NCI-H1092 treated with DMSO at 0.1 percent for 48 hours (cell line): Measurements from ENCODE around the gene MRGPRF.
"Not testable (repeated sequence)": the region's sequence is repeated elsewhere in the genome, so short reads cannot be mapped to it uniquely, and the experiment has no call there.

Experiments used
- DNase-seq: peaks from one replicate; lab custom pipeline; 2025; lab: John Stamatoyannopoulos, UW

MRGPRF gene

DNA sequence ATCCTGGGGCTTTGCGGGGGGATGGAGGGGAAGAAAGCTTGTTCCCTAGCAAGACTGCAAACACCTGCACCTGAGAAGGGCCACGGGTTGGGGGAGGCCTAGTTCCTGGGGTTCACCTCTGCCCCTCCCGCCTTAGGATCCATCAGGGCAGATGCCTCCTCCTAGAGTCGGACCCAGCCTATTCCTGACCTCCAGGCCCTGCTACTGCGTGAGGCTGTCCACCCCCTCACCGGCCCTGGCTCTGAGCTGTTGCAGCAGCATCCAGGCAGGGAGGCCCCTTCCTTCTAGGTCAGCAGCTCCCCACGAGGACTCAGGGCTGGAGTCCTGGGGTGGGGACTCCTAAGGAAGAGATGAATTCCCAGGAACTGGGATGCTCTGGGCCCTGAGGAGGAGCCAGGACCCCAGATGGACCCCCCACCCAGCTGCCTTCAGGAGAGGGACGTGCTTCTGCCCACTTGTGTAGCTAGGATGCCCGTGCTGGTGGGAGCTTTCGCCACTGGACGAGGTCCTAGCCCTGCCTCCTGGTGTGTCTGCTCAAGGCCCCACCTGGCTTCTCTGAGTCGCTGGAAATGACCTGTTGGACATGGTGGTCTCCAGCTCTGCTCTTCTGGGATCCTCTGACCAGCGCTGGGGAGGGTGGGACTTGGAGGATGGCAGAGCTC is 10.3 kb downstream of the MRGPRF start:
- DNase-seq: no peak

DNA sequence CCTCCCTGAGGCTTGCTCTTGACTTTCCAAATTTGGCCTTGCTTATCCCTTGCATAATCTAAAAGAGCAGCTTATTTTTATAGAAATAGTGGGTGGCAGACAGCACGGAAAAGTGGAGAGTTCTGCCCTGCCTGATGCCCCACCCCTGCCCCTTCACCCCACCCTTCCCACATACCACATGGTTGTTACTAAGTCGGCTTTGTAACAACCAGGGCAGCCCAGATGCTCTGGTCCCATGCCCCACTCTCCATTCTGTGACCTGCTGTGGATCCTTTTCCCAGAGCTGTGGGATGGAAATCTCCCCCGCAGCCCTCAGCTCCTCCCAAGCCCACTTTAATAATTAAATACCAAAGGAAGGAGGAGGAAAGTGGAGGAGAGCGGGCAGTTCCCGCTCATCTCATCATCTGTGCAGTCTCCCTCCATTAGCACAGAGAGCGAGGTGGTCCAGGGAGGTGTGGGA is 10.9 kb downstream of the MRGPRF start:
- no peak for DNase-seq

DNA sequence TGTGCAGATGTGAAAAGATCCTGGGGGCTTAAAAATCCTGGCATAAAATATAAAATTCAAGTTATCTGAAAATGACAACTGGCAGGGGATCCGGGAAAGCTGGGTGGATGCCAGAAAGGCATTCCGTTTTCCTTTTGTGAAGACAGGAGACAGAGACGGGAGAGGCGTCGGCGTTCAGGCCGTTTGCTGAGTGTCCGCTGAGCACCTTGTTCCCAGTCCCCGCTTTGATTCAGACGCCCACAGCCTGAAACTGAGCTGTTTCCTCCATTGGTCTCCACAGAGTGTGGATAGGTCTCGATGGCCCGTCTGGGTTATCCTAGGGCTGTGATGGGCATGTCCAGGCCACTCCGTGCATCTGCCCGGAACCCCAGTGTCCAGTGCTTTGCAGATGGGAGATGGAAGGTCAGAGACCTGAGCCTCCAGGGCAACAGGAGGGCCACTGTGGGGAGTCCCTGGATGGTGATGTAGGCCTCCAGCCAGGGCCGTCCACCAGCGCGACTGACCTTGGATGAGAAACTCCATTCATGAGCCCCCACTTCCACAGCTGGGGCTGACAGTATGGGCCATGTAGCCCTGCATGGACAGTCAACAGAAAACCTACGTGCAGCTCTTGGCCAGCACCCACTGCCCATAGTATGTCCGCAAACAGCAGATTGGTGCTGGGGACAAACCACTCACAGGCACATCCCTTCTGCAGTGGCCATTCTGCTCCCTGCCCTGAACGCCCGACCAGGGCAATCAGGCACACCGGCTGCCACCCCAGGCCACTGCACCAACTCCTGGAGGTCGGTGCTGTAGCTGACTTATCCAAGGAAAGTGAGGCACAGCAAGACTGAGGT is 11.6 kb downstream of the MRGPRF start:
- DNase-seq: no peak

DNA sequence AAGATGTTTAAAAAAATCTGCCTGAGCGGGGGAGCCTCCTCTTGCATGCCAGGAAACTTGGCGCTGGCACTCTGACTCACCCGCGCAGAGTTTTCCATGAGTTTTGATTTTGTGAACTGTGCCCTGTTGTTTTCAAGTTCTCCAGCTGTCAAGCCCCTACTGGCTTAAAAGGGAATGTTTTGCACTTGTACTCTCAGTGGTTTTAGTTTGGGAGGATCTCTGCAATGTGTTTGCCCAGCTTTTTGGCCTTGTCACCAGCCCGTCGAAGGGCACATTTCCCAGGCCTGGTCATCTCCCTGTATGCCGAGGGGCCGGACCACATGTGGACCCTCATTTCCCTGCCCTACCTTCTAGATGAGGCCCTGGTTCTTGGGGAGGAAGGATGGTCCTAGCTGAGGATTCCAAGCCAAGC is 12.2 kb downstream of the MRGPRF start:
- DNase-seq: no peak

DNA sequence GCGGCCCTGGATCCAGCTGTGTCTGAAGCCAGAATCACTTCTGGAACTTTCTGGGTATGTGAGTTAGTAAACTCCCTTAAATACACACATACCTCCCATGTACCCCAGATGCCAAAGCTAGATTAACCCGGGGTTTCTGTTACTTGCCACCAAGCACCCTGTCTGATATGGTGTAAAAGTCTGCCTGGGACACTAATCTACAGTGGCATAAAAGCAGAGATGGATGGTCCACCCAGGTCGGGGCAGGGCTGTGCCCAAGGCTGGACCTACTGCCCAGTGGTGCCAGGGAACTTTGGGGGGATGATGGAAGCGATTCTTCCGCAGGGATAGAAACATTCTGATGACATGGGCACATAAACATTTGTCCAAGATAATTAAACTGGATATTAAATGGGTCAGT is 12.7 kb downstream of the MRGPRF start:
- DNase-seq: no peak

DNA sequence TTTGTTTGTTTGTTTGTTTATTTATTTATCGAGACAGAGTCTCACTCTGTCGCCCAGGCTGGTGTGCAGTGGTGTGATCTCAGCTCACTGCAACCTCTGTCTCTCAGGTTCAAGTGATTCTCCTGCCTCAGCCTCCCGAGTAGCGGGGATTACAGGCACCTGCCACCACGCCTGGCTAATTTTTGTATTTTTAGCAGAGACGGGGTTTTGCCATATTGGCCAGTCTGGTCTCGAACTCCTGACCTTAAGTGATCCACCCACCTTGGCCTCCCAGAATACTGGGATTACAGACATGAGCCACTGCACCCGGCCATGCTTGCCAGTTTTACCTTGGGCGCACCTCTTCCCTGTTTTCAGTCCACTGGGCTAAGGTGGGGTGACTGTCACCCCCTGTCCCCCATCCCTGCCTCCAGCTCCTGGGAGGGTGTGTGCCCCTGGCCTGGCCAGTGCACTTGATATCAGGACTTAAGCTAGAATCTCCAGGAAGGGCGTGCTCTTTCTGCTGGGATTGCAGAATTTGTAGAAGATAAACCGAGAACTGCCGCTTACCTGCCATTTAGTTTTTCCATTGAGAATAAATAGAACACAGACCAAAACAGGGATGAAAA is 13.2 kb downstream of the MRGPRF start:
- DNase-seq: not testable (repeated sequence)

DNA sequence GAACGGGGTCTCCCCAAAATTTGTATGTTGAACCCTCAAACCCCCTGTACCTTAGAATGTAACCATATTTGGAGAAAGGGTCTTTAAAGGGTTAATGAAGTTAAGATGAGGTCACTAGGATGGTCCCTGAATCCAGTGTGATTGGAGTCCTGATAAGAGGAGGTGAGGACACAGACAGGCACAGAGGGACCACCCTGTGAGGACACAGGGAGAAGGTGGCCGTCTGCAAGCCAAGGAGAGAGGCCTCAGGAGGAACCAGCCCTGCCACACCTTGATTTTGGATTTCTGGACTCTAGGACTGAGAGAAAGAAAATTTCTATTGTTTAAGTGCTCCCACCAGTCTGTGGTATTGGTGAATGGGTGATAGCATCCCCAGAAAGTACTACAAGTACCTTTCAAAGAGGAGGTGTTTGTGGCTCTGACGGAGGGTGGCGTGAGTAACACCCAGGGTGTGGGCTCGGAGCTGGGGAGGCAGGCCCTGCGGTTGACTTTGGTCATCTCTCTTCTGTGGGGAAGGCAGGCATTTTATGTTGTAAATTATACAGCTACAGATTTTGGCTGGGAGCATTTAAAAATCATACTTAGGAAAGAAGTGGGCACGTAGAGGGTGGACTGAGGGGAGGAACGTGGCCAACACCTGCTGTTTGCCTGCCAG is 13.8 kb downstream of the MRGPRF start:
- no peak for DNase-seq

DNA sequence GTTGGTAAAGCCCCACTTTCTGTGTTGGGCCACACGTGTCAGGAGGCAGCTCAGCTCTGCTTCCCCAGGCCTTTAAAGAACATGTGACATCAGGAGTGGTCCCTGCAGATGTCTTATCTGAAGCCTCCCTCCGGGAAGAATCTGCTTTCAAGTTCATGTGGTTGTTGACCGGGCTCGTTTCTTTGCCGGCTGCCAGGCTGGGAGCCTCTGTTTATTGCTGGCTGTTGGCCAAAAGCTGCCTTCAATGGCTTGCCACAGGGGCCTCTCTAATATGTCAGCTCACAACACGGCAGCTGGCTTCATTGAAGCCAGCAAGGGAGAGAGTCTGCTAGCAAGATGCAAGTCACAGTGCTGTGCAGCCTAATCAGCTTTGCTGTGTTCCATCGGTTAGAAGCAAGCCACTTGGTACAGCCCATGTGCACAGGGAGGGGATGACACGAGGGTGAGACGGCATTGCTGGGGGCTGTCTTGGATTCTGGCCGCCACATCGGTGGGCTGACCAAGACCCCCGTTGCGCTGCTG is 14.6 kb downstream of the MRGPRF start:
- peak; percentile 80 for DNase-seq

DNA sequence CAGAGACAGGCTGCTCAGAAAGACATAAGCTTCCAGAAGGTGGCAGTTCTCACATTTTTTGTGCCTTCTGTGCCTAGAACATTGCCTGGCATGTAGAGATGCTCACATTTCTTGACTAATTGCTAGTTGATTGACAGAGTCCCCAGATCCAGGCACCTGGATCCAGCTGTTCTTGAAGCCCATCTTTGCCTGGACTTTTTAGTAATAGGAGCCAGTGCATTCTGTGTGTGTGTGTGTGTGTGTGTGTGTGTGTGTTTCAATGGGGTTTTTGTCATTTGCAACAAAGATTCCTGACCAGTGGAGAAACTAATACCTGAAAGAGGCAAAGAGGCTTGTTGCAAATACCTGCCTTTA is 15.1 kb downstream of the MRGPRF start:
- DNase-seq: no peak

DNA sequence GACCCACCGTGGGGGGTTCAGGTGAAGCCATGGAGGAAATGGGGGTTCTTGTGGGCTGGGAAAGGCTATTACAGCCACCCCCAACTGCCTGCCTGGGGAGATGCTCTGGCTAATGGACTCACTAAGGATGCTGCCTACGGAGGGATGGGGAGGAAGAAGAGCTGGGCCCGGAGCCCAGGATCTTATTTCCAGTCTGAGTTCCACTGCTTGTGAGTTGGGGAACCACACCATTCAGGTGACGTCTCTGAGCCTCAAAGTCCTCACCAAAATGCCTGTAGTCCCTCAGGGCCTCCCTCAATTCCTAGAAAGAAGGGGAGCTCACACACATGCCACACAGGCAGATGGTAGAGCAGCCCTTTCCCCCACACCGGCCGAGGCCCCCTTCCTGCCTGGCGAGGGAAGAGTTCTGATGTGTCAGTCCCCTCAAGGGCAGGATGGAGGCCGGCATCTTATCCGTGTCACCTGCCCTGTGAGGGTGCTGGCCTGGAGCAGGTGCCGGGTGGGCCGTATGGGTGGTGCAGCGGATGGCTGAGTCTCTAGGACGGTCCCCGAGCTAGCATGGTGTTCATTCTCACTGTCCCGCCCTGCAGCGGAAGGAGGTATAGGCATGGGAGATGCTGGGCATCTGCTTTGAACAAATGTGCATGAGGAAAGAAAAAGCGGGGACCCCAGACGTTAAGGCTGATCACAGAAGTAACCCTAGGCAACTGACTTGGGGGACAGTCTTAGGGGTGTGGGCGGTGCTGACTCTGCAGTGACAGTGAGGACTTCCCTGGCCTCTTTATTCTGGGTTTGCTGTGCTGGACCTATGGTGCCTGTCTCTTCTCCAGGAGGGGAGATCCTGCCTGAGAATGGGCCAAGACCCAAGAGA is 15.7 kb downstream of the MRGPRF start:
- no peak for DNase-seq

DNA sequence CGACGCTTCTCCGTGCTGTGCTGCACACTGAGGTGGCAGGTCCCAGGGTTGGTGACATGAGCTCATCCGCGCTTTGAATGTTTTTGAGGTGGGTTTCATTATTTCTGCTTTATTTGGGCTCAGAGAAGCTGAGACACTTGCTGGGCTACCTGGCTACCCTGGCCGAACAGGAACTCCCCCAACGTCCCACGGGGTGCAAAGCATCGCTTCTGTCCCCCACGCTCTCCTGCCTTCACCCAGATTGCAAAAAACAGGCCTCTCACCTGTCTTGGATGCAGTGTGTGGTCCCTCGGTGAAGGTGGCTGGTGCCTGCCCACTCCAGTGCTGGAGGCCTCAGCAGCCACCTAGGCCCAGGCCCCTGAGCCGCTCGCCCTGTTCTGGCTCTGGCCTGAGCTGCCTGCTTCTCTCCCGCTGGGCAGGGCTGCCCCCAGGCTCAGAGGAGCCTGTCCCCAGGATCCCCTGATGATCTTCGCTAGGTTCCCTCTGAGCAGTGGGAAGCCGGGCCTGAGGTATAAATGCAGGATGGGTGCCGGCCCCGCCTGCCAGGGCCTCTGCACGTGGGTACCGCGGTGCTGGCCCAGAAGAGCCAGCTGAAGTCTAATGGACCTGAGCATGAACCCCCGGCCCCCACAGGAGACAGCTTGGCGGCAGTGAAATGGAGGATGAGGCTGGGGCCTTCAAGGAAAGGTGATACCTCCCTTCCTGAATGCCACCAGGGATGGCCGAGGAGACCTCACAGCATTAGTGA is 16.5 kb downstream of the MRGPRF start:
- no peak for DNase-seq

DNA sequence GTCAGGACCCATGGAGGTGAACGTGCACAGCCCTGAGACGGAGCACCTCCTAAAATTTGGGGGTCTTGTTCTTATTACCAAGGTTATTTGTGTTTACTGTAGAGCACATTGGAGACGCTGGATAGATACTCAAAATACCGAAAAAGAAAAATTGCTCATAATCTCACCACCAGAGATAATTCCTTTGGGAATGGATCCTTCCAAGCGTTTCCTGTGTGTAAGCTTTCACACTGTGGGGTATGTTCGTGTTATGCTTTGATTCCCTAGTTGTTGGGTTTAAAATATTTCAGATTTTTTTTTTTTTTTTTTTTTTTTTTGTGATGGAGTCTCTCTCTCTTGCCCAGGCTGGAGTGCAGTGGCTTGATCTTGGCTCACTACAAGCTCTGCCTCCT is 18.2 kb downstream of the MRGPRF start:
- DNase-seq: no peak

DNA sequence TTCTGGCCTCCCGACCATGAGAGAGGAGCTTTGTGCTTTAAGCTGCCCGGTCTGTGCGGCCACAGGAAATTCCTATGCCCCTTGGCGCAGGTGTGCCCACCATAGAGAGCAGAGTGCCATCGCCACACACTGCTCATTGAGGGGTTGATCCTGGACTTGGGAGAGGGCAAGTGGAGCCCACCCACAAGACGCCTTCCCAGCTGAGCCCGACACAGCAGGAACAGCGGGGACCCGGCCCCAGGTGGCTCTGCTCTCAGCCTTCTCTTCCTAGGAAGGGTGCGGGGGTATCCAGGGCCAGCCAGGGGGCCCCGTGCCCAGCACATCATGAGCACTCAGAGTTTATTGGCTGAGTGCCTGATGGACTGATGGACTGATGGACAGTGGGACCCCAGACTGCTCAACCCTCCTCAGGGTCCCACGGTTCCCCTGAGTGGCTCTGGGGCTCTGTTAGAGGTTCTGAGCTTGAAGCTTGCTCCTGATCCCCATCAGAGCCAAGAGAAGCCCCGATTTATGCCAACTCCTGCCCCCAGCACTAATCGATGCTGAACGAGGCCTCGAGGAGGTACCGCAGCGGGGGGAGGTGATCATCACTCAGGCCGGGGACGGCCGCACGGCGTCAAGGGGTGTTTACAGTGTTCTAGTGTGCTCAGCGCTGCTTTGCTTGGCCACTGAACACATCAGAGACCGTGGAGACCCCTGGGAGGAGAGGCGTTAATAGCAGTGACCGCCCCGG is 18.7 kb downstream of the MRGPRF start:
- no peak for DNase-seq

DNA sequence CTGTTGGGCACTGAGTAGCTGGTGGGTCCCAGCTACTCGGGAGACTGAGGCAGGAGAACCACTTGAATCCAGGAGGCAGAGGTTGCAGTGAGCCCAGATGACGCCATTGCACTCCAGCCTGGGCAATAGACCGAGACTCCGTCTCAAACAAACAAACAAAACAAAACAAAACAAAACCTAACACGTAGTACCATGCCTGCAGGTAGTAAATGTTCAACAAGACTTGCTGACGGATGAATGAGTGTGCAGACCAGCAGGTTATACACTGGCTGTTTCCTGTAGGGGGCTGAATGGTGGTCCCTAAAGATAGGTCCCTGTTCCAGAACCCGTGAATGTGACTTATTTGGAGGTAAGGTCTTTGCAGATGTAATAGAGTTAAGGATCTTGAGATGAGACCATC is 19.5 kb downstream of the MRGPRF start:
- DNase-seq: no peak

DNA sequence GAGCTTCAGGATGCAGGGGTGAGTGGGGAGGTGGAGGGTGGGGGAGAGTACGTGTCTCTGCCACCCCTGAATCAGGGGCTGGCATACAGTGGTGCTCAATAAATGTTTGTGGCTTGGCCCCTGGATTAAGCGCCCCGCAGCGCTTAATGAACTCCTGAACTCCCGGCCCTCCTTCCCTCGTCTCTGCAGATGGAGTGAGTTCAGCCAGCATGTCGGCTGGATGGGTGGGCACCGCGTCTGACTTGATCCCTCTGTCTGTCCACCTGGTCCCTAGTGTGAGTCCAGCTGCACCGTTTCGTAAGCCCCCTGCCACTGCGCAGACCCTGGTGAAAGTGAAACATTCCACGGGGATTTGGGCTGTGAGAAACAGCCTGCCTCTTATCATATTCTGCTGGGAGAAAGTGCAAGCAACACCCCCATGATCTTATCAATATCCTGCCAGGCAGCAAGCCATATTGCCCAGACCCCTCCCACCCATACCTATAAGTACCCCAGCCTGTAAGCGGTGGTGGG is 20.2 kb downstream of the MRGPRF start:
- DNase-seq: no peak

DNA sequence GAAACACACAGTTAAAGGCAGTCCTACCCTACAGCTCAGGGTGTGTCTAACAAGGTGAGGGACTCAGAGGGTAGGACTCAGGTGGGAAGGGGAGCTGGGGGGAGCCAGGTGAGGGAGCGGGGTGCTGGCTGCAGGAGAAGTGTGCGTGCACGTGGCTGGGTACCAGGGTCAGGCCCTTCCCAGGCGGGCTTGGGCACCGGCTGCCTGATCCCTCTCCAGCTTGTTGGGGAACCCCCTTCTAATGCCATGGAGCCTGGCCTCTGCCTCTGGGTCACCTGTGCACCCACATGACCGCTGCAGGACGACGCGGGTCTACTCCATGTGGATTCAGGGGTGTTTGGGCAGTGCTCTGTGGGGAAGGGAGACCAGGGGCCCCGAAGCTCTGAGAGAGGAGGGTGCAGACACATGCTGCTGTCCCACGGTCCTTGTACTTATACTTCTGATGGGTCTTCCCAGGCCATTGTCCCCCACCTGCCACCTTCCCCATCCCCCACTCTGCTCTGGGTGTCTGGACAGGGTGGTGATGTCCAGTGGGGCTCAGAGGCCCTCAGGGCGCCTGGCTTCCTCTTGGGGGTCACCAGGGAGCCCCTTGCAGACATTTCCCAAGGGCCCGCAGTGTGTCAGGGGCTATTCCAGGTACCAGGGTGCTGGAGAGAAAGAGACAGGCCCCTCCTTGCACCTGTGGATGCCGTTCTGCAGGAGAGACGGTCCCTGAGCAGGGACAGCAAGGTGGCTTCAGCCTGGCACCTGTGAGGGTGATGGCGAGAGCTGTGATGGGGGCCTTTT is 21.9 kb downstream of the MRGPRF start:
- DNase-seq: no peak

DNA sequence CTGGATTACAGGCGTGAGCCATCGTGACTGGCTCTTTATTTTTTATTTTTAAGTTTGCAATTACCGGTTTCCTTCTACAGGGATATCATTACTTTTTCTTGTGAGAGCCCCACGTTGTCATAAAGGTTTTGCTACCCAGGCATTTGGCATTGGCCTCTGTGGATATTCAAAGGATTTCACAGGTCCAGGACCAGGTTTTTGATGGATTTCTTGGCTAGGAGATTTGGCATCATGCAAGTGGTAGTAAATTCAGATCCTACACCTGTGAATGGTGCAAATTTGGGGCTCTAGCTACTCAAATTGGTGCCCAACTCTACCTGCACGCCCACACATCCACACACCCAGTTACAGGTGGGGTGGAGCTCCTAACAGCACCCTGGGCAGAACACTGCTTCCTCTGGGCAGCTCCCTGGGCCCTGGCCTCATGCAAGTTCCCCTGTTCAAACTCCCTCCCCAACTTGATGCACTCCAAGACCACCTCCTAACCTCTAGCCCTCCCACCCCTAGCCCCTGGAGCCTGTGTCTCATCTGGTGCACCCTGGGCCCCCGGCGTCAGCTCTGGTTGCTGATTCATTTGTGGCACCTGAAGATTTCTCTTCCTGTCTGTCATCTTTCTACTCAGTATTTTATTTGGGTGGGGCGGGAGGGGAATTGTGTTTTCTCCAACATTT is 23.0 kb downstream of the MRGPRF start:
- no peak for DNase-seq

DNA sequence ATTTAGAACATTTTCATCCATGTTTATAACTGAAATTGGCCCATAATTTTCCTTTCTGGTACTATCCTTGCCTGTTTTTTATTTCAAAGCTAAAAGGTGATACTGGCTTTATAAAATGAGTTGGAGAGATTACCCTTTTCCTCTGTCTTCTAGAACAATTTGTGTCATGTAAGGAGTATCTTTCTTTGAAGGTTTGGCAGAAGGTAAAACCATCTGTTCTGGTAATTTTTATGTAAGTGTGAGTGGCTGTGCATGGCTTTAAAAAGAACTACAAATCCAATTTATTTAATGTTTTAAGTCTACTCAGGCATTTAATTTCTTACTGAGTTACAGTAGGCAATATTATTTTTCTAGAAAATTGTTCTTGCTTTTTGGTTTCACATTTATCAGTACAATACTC is 24.6 kb downstream of the MRGPRF start:
- no peak for DNase-seq
